Stimulated activated CD8-positive, alpha-beta memory T cell treated with anti-CD3 and anti-CD28 coated beads, Interleukin-12 subunit alpha, Interleukin-12 subunit beta, amount 100 ng/mL, for 24 hours (primary cell): Measurements from ENCODE around the gene HS3ST2.
"Not testable (repeated sequence)": the region's sequence is repeated elsewhere in the genome, so short reads cannot be mapped to it uniquely, and the experiment has no call there.

Experiments
- DNase-seq: peaks from one replicate; pipeline ENCODE4 v3.0.0-alpha.2; 2020; ENCODE audit errors: extremely low read depth

HS3ST2 gene

GRCh38 chr16:22878955-22879354, 65.0 kb downstream of the HS3ST2 start:
- no peak for DNase-seq

- DNase-seq = no peak
These were observed 65.5 kb downstream of the HS3ST2 start for GRCh38 chr16:22879466-22879865.

GRCh38 chr16:22882981-22883380, 69.0 kb downstream of the HS3ST2 start:
- no peak for DNase-seq

GRCh38 chr16:22885951-22886350, 72.0 kb downstream of the HS3ST2 start:
- DNase-seq = no peak

- no peak for DNase-seq
These were observed 73.0 kb downstream of the HS3ST2 start for GRCh38 chr16:22886927-22887326.

- DNase-seq = no peak
These were observed 73.5 kb downstream of the HS3ST2 start for GRCh38 chr16:22887445-22887844.

- no peak for DNase-seq
These were observed 74.8 kb downstream of the HS3ST2 start for GRCh38 chr16:22888791-22889190.

- DNase-seq = no peak
These were observed 77.0 kb downstream of the HS3ST2 start for GRCh38 chr16:22890976-22891375.

GRCh38 chr16:22897184-22897583, 83.2 kb downstream of the HS3ST2 start:
- no peak for DNase-seq

- no peak for DNase-seq
These were observed 84.2 kb downstream of the HS3ST2 start for GRCh38 chr16:22898131-22898530.

- DNase-seq = no peak
These were observed 84.9 kb downstream of the HS3ST2 start for GRCh38 chr16:22898874-22899348.

- not testable (repeated sequence) for DNase-seq
These were observed 85.6 kb downstream of the HS3ST2 start for GRCh38 chr16:22899567-22899966.

- no peak for DNase-seq
These were observed 86.9 kb downstream of the HS3ST2 start for GRCh38 chr16:22900863-22901262.

- no peak for DNase-seq
These were observed 87.6 kb downstream of the HS3ST2 start for GRCh38 chr16:22901563-22901962.

GRCh38 chr16:22903716-22904115, 89.8 kb downstream of the HS3ST2 start:
- no peak for DNase-seq

- DNase-seq = no peak
These were observed 98.7 kb downstream of the HS3ST2 start for GRCh38 chr16:22912654-22913053.

GRCh38 chr16:22915003-22915402, 101.0 kb downstream of the HS3ST2 start:
- no peak for DNase-seq

GRCh38 chr16:22923491-22923890, 109.5 kb downstream of the HS3ST2 start:
- no peak for DNase-seq

- no peak for DNase-seq
These were observed 110.5 kb downstream of the HS3ST2 start for GRCh38 chr16:22924492-22924891.

GRCh38 chr16:22926105-22926751, 112.3 kb downstream of the HS3ST2 start:
- no peak for DNase-seq

- DNase-seq = no peak
These were observed 113.3 kb downstream of the HS3ST2 start for GRCh38 chr16:22927306-22927705.

- DNase-seq = no peak
These were observed 115.0 kb downstream of the HS3ST2 start for GRCh38 chr16:22928882-22929435.

- no peak for DNase-seq
These were observed 115.5 kb downstream of the HS3ST2 start for GRCh38 chr16:22929461-22929860.
